SIG-M5 treated with dmso at 0.1 percent for 504 hours (cell line): ENCODE data around the gene TTLL9.
"Not testable (repeated sequence)": the region's sequence is repeated elsewhere in the genome, so short reads cannot be mapped to it uniquely, and the experiment has no call there.

Experiments
- DNase-seq: peaks from one replicate; lab custom pipeline; 2025; ENCODE audit not compliant: unreplicated experiment; lab: John Stamatoyannopoulos, UW

TTLL9 gene

GRCh38 chr20:31916708-31917107 is 46.3 kb downstream of the TTLL9 start:
- no peak for DNase-seq

- DNase-seq, result peak; percentile 20
These were observed 47.6 kb downstream of the TTLL9 start for GRCh38 chr20:31917962-31918412.

- no peak for DNase-seq
These were observed 48.2 kb downstream of the TTLL9 start for GRCh38 chr20:31918466-31919105.

- DNase-seq, result no peak
These were observed 49.1 kb downstream of the TTLL9 start for GRCh38 chr20:31919410-31920155.

GRCh38 chr20:31920275-31920855 is 49.9 kb downstream of the TTLL9 start:
- no peak for DNase-seq

GRCh38 chr20:31921480-31921879 is 51.0 kb downstream of the TTLL9 start:
- DNase-seq, result not testable (repeated sequence)

GRCh38 chr20:31922181-31922580 is 51.7 kb downstream of the TTLL9 start:
- no peak for DNase-seq

GRCh38 chr20:31922588-31922987 is 52.2 kb downstream of the TTLL9 start:
- no peak for DNase-seq

GRCh38 chr20:31923388-31924331 is 53.2 kb downstream of the TTLL9 start:
- no peak for DNase-seq

GRCh38 chr20:31924561-31924960 is 54.1 kb downstream of the TTLL9 start:
- no peak for DNase-seq

- no peak for DNase-seq
These were observed 55.2 kb downstream of the TTLL9 start for GRCh38 chr20:31925631-31926030.

GRCh38 chr20:31926493-31926892 is 56.1 kb downstream of the TTLL9 start:
- DNase-seq, result no peak

- DNase-seq, result no peak
These were observed 57.3 kb downstream of the TTLL9 start for GRCh38 chr20:31927627-31928159.

- not testable (repeated sequence) for DNase-seq
These were observed 59.2 kb downstream of the TTLL9 start for GRCh38 chr20:31929631-31930030.

- peak; percentile 29 for DNase-seq
These were observed 60.3 kb downstream of the TTLL9 start for GRCh38 chr20:31930779-31931178.

- no peak for DNase-seq
These were observed 63.3 kb downstream of the TTLL9 start for GRCh38 chr20:31933698-31934097.

GRCh38 chr20:31934491-31934890 is 64.1 kb downstream of the TTLL9 start:
- DNase-seq, result no peak

- no peak for DNase-seq
These were observed 64.7 kb downstream of the TTLL9 start for GRCh38 chr20:31934968-31935764.

- no peak for DNase-seq
These were observed 66.0 kb downstream of the TTLL9 start for GRCh38 chr20:31936420-31936819.

- no peak for DNase-seq
These were observed 67.4 kb downstream of the TTLL9 start for GRCh38 chr20:31937820-31938219.
